Measurements from ENCODE around the gene OR4D1.
"Not testable (repeated sequence)": the region's sequence is repeated elsewhere in the genome, so short reads cannot be mapped to it uniquely, and the experiment has no call there.

OR4D1 gene

DNA sequence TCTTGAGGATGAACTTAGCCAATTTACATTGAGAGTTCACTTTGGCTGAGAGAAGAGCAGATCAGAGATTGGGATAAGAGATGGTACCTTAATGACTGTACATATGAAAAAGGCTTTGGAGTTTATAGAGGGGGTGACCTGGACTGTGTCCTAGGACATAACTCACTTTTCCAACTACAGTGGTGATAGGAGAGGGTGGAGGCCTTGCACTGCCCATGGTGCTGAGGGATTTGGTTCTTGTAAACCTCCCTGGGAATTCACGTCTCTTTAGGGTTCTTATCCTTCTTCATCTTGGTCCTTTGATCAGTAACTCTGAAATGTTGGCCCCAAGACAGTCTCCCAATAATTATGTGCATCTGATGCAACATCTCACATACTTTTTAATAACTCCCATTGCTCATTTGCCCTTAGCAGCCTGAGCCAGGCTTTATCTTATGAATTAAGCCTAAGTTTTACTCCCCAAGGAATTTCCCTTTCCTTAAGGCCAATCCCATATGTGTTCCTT lies at the start of gene OR4D1:
Gene OR4D1, plus strand, starts transcription at position 455 of the 505 bp plus-strand sequence. CDS start 6,770 bp downstream, outside the sequence.
- DNase-seq (ENCODE audit: low spot score), result no peak
- TF ChIP-seq, protein P1, sequence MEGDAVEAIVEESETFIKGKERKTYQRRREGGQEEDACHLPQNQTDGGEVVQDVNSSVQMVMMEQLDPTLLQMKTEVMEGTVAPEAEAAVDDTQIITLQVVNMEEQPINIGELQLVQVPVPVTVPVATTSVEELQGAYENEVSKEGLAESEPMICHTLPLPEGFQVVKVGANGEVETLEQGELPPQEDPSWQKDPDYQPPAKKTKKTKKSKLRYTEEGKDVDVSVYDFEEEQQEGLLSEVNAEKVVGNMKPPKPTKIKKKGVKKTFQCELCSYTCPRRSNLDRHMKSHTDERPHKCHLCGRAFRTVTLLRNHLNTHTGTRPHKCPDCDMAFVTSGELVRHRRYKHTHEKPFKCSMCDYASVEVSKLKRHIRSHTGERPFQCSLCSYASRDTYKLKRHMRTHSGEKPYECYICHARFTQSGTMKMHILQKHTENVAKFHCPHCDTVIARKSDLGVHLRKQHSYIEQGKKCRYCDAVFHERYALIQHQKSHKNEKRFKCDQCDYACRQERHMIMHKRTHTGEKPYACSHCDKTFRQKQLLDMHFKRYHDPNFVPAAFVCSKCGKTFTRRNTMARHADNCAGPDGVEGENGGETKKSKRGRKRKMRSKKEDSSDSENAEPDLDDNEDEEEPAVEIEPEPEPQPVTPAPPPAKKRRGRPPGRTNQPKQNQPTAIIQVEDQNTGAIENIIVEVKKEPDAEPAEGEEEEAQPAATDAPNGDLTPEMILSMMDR (IDR thresholded peaks at IDR 0.05; ENCODE audit: extremely low read depth, missing control alignments), result no peak

DNA sequence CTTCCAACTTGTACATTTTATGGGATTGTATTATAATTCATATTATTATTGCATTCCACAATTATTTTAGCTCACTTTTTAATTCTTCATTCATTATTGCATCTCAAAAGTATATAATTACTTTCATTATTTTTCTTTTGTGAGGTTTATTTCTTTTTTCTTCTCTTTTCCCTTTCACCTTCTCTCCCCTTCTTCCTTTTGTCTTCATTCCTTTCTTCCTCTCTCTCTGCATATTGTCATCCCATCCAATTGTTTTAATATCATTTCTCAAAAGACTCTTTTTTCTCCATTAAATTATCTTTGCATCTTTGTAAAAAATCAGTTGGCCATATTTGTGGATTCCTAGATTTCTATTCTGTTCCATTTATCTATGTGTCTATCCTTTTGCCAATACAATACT lies 47.7 kb upstream of the OR4D1 start:
- TF ChIP-seq, protein P1 (IDR thresholded peaks at IDR 0.05; ENCODE audit: extremely low read depth, missing control alignments), result no peak
- no peak for DNase-seq (ENCODE audit: low spot score)

DNA sequence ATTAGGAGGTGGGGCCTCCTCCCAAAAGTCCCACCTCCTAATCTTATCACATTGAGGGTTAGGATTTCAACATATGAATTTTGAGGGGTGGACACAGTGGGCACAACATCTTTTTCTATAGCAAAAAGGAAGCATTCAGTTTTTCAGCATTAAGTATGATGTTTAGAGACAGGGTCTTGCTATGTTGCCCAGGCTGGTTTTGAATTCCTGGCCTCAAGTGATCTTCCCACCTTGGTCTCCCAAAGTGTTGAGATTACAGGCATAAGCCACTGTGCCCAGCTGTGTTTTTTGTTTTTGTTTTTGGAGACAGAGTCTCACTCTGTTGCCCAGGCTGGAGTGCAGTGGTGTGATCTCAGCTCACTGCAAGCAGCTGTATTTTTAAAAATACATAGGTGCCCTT lies 46.3 kb upstream of the OR4D1 start:
- DNase-seq (ENCODE audit: low spot score), result not testable (repeated sequence)

DNA sequence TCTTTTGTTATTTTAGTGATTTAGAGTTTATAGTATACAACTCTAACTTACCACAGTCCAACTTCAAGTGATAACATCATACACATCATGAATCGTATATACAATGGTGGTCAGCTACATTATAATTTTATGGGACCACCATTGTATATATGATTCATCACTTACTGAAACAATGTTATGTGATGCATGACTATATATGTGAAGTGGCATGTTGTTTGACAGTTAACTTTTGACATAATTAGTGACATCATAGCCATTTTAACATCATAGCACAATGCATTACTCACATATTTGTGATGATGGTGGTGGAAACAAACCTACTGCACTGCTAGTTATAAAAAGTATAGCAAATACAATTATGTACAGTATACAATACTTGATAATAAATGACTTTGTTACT lies 43.1 kb upstream of the OR4D1 start:
- DNase-seq (ENCODE audit: low spot score), result no peak
- TF ChIP-seq, protein P1 (IDR thresholded peaks at IDR 0.05; ENCODE audit: extremely low read depth, missing control alignments), result no peak

DNA sequence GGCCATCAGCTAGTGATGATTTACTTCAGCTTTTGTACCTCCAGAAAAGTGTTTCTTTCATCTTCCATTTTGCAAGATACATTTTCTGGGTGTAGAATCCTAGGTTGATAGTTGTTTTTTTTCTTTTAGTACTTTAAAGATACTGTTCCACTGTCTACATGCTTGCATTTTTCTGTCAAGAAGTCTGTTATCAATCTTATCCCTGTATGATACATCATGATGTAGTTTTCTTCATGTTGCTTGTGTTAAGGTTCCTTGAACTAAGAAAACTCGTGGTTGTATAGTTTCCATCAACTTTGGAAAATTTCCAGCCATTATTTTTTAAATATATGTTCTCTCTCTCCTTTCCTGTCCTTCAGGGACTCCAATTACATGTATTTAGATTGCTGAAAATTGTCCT lies 40.9 kb upstream of the OR4D1 start:
- no peak for DNase-seq (ENCODE audit: low spot score)
- TF ChIP-seq, protein P1 (IDR thresholded peaks at IDR 0.05; ENCODE audit: extremely low read depth, missing control alignments), result no peak

DNA sequence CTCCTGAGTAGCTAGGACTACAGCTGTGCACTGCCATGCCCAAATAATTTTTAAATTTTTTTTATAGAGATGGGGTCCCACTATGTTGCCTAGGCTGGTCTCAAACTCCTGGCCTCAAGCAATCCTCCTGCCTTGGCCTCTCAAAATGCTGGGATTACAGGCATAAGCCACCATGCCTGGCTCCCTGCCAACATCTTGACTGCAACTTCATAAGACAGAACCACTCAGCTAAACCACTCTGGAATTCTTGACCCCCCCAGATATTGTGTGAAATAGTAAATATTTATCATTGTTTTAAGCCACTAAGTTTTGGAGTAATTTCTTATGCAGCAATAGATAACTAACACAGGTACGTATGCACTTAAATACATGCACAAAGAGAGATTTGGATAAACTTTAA lies 39.0 kb upstream of the OR4D1 start:
- TF ChIP-seq, protein P1 (IDR thresholded peaks at IDR 0.05; ENCODE audit: extremely low read depth, missing control alignments), result no peak
- no peak for DNase-seq (ENCODE audit: low spot score)

DNA sequence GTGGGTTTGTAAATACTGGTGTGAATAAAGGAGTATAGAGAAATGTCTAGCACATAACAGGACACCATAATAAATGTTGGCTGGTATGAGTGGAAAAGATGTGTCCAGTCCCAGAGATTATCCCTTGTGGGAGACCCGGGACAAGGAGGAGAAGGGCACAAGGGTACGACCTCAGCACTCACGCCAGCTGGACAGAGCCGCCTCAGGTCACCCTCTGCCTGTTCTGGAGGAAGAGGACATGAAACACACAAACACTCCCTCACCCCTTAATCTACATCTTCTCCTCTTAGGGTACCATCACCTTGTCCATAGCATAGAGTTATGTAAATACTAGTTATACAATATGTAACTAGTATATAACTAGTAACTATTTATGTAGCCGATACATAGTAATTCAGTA lies 38.2 kb upstream of the OR4D1 start:
- no peak for DNase-seq (ENCODE audit: low spot score)
- TF ChIP-seq, protein P1 (IDR thresholded peaks at IDR 0.05; ENCODE audit: extremely low read depth, missing control alignments), result no peak

DNA sequence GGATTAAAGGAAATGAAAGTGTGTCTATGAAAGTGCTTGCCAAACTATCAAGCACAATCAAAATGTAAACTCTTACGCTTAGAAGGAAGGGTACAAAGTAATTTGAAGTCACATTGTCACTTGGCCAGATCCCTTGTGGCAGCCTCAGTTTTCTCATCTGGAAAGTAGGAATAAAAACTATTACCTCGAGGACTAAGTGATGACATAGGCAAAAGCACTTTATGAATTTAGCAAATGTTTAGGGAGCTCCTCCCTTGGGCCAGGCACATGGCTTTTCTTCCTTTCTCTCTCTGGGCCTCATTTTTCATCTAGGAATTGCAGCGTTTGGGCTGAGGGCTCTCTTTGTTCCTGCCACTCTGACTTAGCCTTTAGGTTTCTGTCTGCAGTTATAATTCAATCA lies 36.5 kb upstream of the OR4D1 start:
- DNase-seq (ENCODE audit: low spot score), result no peak
- TF ChIP-seq, protein P1 (IDR thresholded peaks at IDR 0.05; ENCODE audit: extremely low read depth, missing control alignments), result no peak
